ENCODE results near the gene CTNNBL1. TPM values are rescaled to one million over a fixed set of nuclear protein-coding genes. Genes with fewer than 3 reads are reported as not detected.

CTNNBL1 gene
- total RNA-seq, 2 donors from 2014 or later: 8.6 to 17.4 TPM

- Histone ChIP-seq H3K4me1 (no peaks in the 10 kb centered on the region), H3K36me3 (replicated peaks in 1 of 2; ENCODE audit: insufficient read depth in 1 of 2, low read depth in 2 of 2) (peaks cover 0 to 3% of the 10 kb centered on the region in 2 donors), H3K27ac (no peak overlapping the region), H3K4me3 (no peak overlapping the region), H3K9me3 (no peaks in the 10 kb centered on the region), H3K27me3 (no peaks in the 10 kb centered on the region)
- DNase-seq (no peak), ATAC-seq (no peak)
- intact Hi-C loops (cut with DNase I): no loop called here
- TF ChIP-seq CTCF (IDR thresholded peaks at IDR 0.05): no peak
- no peak for TF ChIP-seq POLR2A (IDR thresholded peaks at IDR 0.05)
- WGBS, 2 donors: 34 to 35% methylated on average over 2 of the region's 2 CpGs
Observed at GRCh38 chr20:37798312-37798711, 104.5 kb downstream of the CTNNBL1 start.

- Histone ChIP-seq H3K4me1 (no peaks in the 10 kb centered on the region), H3K36me3 (replicated peaks in 1 of 2; ENCODE audit: insufficient read depth in 1 of 2, low read depth in 2 of 2) (peaks cover 0 to 6% of the 10 kb centered on the region in 2 donors), H3K27ac (no peak overlapping the region), H3K9me3 (no peaks in the 10 kb centered on the region), H3K27me3 (no peaks in the 10 kb centered on the region), H3K4me3 (no peak overlapping the region)
- 89 to 96% methylated on average over 4 of the region's 4 CpGs for WGBS, 2 donors
- ATAC-seq (no peak), DNase-seq (no peak)
- no peak for TF ChIP-seq CTCF (IDR thresholded peaks at IDR 0.05)
- no peak for TF ChIP-seq POLR2A (IDR thresholded peaks at IDR 0.05)
- intact Hi-C loops (cut with DNase I): no loop called here
Observed at GRCh38 chr20:37800618-37801017, 106.8 kb downstream of the CTNNBL1 start.

GRCh38 chr20:37801921-37802320, 108.1 kb downstream of the CTNNBL1 start:
- no peak for DNase-seq
- Histone ChIP-seq H3K4me3 (no peak overlapping the region), H3K27me3 (no peaks in the 10 kb centered on the region), H3K4me1 (no peaks in the 10 kb centered on the region), H3K9me3 (no peaks in the 10 kb centered on the region), H3K36me3 (replicated peaks in 1 of 2; ENCODE audit: insufficient read depth in 1 of 2, low read depth in 2 of 2) (peaks cover 0 to 6% of the 10 kb centered on the region in 2 donors), H3K27ac (no peak overlapping the region)
- no peak for ATAC-seq
- TF ChIP-seq POLR2A (IDR thresholded peaks at IDR 0.05) (no peak), CTCF (IDR thresholded peaks at IDR 0.05) (no peak)
- intact Hi-C loops (cut with DNase I): no loop called here
- 78 to 85% methylated on average over 2 of the region's 2 CpGs for WGBS, 2 donors

GRCh38 chr20:37803438-37804307, 109.8 kb downstream of the CTNNBL1 start:
- H3K4me3 ChIP-seq: no peak overlapping the region
- no peak overlapping the region for H3K27ac ChIP-seq
- H3K4me1 ChIP-seq: no peaks in the 10 kb centered on the region
- no peaks in the 10 kb centered on the region for H3K27me3 ChIP-seq
- no peak for DNase-seq
- no peak for ATAC-seq
- TF ChIP-seq CTCF (IDR thresholded peaks at IDR 0.05): no peak
- no peak for TF ChIP-seq POLR2A (IDR thresholded peaks at IDR 0.05)
- H3K9me3 ChIP-seq: no peaks in the 10 kb centered on the region
- intact Hi-C loops (cut with DNase I): no loop called here
- WGBS, 2 donors: 66 to 89% methylated on average over 8 of the region's 8 CpGs
- H3K36me3 ChIP-seq (replicated peaks in 1 of 2; ENCODE audit: insufficient read depth in 1 of 2, low read depth in 2 of 2): peaks cover 0 to 6% of the 10 kb centered on the region in 2 donors
